BLaER1 treated with 17β-estradiol and CSF1 and Interleukin-3, amounts not matched to agents 10 nM and 100 nM (cell line): ENCODE data around the gene COL4A1.
A peak's percentile ranks its signal among the peaks of the same experiment; 100 is the strongest.
"Not testable (repeated sequence)": the region's sequence is repeated elsewhere in the genome, so short reads cannot be mapped to it uniquely, and the experiment has no call there.

Experiments
- H3K27ac ChIP-seq, 11 experiments: shearing (Covaris generic); formaldehyde crosslinking; 2 replicates each; pipeline ENCODE4 v1.8.1; 2022
- H3K27me3 ChIP-seq, 11 experiments: shearing (Covaris generic); formaldehyde crosslinking; 2 replicates each; pipeline ENCODE4 v1.8.1; 2022
- H3K36me3 ChIP-seq, 11 experiments: shearing (Covaris generic); formaldehyde crosslinking; 2 replicates each; pipeline ENCODE4 v1.8.1; 2022
- H3K4me1 ChIP-seq, 10 experiments: shearing (Covaris generic); formaldehyde crosslinking; 2 replicates each; pipeline ENCODE4 v1.8.1; 2022
- H3K4me2 ChIP-seq, 11 experiments: shearing (Covaris generic); formaldehyde crosslinking; 2 replicates each; pipeline ENCODE4 v1.8.1; 2022
- H3K4me3 ChIP-seq, 10 experiments: shearing (Covaris generic); formaldehyde crosslinking; 2 replicates each; pipeline ENCODE4 v1.8.1; 2022
- H3K9ac ChIP-seq, 11 experiments: shearing (Covaris generic); formaldehyde crosslinking; 2 replicates each; pipeline ENCODE4 v1.8.1; 2022
- H3K9me3 ChIP-seq, 11 experiments: shearing (Covaris generic); formaldehyde crosslinking; replicated peaks in 1 of 11; 2 replicates each; pipeline ENCODE4 v1.8.1; 2022
- H4K20me1 ChIP-seq, 11 experiments: shearing (Covaris generic); formaldehyde crosslinking; 2 replicates each; pipeline ENCODE4 v1.8.1; 2022
- Cebpa-rat ChIP-seq, 11 experiments: shearing (Covaris generic); IDR thresholded peaks; 2 replicates each; pipeline ENCODE4 v1.8.1; 2022

The COL4A1 gene

GRCh38 chr13:110320645-110321044 is 13.7 kb upstream of the COL4A1 start:
- Histone ChIP-seq H3K9ac (no peak overlapping the region), H3K36me3 (no peaks in the 10 kb centered on the region), H3K4me1 (peaks cover 15 to 26% (median 19%) of the 10 kb centered on the region in 10 experiments), H3K9me3 (peaks cover 0 to 14% (median 10%) of the 10 kb centered on the region in 11 experiments; a peak in 10 of 22 replicates), H3K27me3 (no peaks in the 10 kb centered on the region), H4K20me1 (no peaks in the 10 kb centered on the region; a peak in 1 of 22 replicates), H3K27ac (no peak overlapping the region), H3K4me2 (peak overlapping the region; percentile 63 to 92 (median 78); a peak in 19 of 22 replicates), H3K4me3 (no peak overlapping the region; a peak in 1 of 20 replicates)
- TF ChIP-seq Cebpa-rat (IDR thresholded peaks at IDR 0.05): no peak

DNA sequence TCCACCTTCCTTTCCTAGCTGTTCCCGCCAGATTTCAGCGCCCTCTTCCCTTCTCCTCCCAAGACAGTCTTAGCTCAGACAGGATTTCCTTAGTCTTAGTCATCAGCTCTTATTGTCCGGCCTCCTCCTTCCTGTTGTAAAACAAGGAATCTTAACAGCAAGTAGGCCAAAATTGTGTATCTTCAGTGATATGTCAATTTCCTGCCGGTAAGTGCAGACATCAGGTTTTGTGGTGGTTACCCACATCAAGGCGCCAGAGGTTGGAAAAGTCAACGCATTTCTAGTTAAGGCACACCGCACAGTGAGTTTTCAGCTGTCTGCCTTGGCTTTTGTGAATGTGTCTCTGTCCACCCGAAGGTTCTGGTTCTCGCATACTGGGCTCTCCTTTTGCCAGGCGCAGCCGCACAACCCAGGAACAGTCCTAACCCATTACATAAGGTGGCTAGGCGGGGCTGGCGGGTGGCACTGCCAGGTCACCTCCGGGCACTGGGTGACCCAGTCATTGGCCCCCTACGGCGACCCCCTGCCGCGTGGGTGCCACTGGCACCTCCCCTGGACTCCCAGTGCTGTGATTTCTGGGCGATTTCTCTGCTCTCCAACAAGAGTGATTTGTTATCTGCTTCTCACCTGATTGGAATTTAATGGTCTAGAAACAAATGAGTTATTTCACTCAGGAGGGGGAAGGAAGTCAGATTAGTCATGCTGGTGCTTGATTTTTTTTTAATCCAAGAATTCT is 13.0 kb upstream of the COL4A1 start:
- H3K9me3 ChIP-seq: peaks cover 0 to 14% (median 10%) of the 10 kb centered on the region in 11 experiments; a peak in 10 of 22 replicates
- H3K36me3 ChIP-seq: no peaks in the 10 kb centered on the region
- peak overlapping the region in 2 of 10 experiments; percentile 40 to 42; a peak in 4 of 20 replicates for H3K4me3 ChIP-seq
- H3K4me2 ChIP-seq: peak overlapping the region; percentile 63 to 92 (median 78)
- peaks cover 0 to 2% (median 0%) of the 10 kb centered on the region in 11 experiments; a peak in 1 of 22 replicates for H3K27me3 ChIP-seq
- TF ChIP-seq Cebpa-rat (IDR thresholded peaks at IDR 0.05): no peak
- peaks cover 15 to 26% (median 19%) of the 10 kb centered on the region in 10 experiments for H3K4me1 ChIP-seq
- H4K20me1 ChIP-seq: no peaks in the 10 kb centered on the region; a peak in 1 of 22 replicates
- H3K9ac ChIP-seq: no peak overlapping the region
- peak overlapping the region in 2 of 11 experiments; percentile 9 to 11; a peak in 2 of 22 replicates for H3K27ac ChIP-seq

- H3K4me3 ChIP-seq: peak overlapping the region in 2 of 10 experiments; percentile 40 to 42; a peak in 4 of 20 replicates
- 0 out of 22 replicates have a peak overlapping the region, but pooled peaks of 2 of the 11 experiments have one; percentile 9 to 11 for H3K27ac ChIP-seq
Observed at GRCh38 chr13:110319397-110319773, 12.4 kb upstream of the COL4A1 start.

DNA sequence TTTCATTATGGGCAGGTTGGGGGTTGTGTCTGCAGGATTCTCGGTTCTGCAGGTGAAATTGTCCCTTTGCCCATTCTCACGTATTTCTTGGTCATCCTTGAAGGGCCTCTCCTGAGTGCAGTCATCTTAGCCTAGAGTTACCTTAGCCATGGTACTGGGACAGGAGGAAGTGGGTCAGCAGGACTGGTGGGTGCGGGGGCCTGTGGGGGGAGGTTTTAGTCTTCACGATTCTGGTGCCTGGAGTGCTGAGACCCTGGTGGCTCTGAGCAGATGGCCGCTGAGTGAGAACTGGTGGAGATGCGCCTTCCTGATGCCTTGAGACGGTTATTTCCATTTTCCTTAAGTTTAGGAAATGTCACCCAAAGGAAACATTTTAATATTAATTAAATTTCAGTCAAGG is 12.0 kb upstream of the COL4A1 start:
- Histone ChIP-seq H3K9ac (no peak overlapping the region), H3K4me1 (peaks cover 15 to 26% (median 19%) of the 10 kb centered on the region in 10 experiments), H3K27me3 (peaks cover 0 to 11% (median 4%) of the 10 kb centered on the region in 11 experiments; a peak in 8 of 22 replicates), H4K20me1 (no peaks in the 10 kb centered on the region; a peak in 1 of 22 replicates), H3K4me2 (peak overlapping the region; percentile 29 to 92 (median 78); a peak in 17 of 22 replicates), H3K27ac (no peak overlapping the region), H3K4me3 (no peak overlapping the region), H3K36me3 (no peaks in the 10 kb centered on the region), H3K9me3 (peaks cover 0 to 14% (median 10%) of the 10 kb centered on the region in 11 experiments; a peak in 10 of 22 replicates)
- no peak for TF ChIP-seq Cebpa-rat (IDR thresholded peaks at IDR 0.05)

More at GRCh38 chr13:110319397-110319773, 12.4 kb upstream of the COL4A1 start:
- H3K4me1 ChIP-seq: peaks cover 15 to 26% (median 19%) of the 10 kb centered on the region in 10 experiments
- no peak overlapping the region for H3K9ac ChIP-seq
- no peaks in the 10 kb centered on the region for H3K36me3 ChIP-seq
- no peaks in the 10 kb centered on the region; a peak in 1 of 22 replicates for H4K20me1 ChIP-seq
- peak overlapping the region; percentile 63 to 92 (median 78) for H3K4me2 ChIP-seq
- H3K27me3 ChIP-seq: peaks cover 0 to 7% (median 0%) of the 10 kb centered on the region in 11 experiments; a peak in 7 of 22 replicates
- H3K9me3 ChIP-seq: peaks cover 0 to 14% (median 10%) of the 10 kb centered on the region in 11 experiments; a peak in 10 of 22 replicates
- TF ChIP-seq Cebpa-rat (IDR thresholded peaks at IDR 0.05): no peak

DNA sequence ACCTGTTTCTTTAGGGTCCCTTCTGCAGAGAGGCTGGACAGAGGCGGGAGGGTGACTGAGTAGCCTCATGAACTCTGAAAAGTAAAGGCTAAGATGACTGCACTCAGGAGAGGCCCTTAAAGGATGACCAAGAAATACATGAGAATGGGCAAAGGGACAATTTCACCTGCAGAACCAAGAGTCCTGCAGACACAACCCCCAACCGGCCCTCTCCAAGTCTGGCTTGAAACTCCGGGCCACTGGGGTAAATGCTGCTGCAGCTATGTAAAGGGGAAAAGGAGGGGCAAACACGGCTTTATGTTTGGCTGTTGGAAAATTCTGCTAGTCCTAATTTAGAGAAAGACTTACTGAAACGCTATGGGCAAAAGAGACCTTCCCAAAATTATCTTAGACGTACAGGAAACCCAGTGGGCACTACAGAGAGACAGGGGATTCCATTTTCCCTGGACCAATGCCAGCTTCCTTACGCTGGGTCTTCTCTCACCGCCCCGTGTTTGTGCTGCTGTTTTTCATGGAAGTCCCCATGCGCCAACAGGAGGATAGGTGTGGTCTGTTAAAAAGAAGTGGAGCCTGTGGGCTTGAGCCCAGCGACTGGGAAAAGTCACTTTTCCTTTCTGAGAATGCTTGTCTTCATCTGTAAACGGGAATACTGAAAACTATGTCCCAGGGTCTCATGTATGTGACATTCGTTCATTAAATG is 10.7 kb upstream of the COL4A1 start:
- H3K4me2 ChIP-seq: no peak overlapping the region
- H3K27ac ChIP-seq: no peak overlapping the region
- no peaks in the 10 kb centered on the region; a peak in 1 of 22 replicates for H4K20me1 ChIP-seq

GRCh38 chr13:110317093-110317492 is 10.1 kb upstream of the COL4A1 start:
- Histone ChIP-seq H3K4me2 (no peak overlapping the region), H3K27ac (no peak overlapping the region), H3K9me3 (peaks cover 0 to 9% (median 6%) of the 10 kb centered on the region in 11 experiments; a peak in 10 of 22 replicates), H3K27me3 (peaks cover 7 to 22% (median 16%) of the 10 kb centered on the region in 11 experiments), H3K36me3 (no peaks in the 10 kb centered on the region), H3K4me3 (no peak overlapping the region), H3K9ac (no peak overlapping the region), H3K4me1 (peaks cover 15 to 26% (median 19%) of the 10 kb centered on the region in 10 experiments), H4K20me1 (no peaks in the 10 kb centered on the region; a peak in 1 of 22 replicates)
- no peak for TF ChIP-seq Cebpa-rat (IDR thresholded peaks at IDR 0.05)

More for the DNA sequence above, 10.7 kb upstream of the COL4A1 start:
- TF ChIP-seq Cebpa-rat (IDR thresholded peaks at IDR 0.05): no peak
- Histone ChIP-seq H3K36me3 (no peaks in the 10 kb centered on the region), H3K9me3 (peaks cover 0 to 14% (median 10%) of the 10 kb centered on the region in 11 experiments; a peak in 10 of 22 replicates), H3K9ac (no peak overlapping the region), H3K4me1 (peaks cover 15 to 26% (median 19%) of the 10 kb centered on the region in 10 experiments), H3K27me3 (peaks cover 1 to 17% (median 10%) of the 10 kb centered on the region in 11 experiments; a peak in 20 of 22 replicates), H3K4me3 (no peak overlapping the region)

DNA sequence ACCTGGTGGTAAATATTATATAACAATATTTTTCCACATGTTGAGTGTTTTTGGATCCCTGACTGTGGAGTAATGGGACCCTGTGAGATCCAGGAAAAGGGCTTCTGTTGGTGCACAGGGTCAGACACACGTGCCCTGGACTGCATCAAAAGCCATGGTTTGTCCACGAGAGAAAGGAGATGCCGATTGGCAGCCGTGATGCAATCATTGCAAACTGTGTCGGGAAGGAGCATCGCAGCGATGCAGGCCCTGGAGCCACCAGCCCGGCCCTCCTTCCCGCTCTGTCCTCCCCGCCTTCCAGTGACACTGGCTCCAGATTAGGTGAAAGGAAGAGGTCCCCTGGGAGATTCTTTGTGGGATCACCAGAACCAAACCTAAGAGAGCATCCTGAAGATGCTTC is 9.2 kb upstream of the COL4A1 start:
- TF ChIP-seq Cebpa-rat (IDR thresholded peaks at IDR 0.05): no peak; a peak in 1 of 22 replicates
- Histone ChIP-seq H4K20me1 (no peaks in the 10 kb centered on the region; a peak in 1 of 22 replicates), H3K9me3 (no peaks in the 10 kb centered on the region), H3K9ac (no peak overlapping the region), H3K4me3 (no peak overlapping the region), H3K36me3 (no peaks in the 10 kb centered on the region), H3K27me3 (peaks cover 16 to 31% (median 25%) of the 10 kb centered on the region in 11 experiments), H3K4me1 (peaks cover 15 to 26% (median 19%) of the 10 kb centered on the region in 10 experiments), H3K27ac (no peak overlapping the region), H3K4me2 (no peak overlapping the region)

DNA sequence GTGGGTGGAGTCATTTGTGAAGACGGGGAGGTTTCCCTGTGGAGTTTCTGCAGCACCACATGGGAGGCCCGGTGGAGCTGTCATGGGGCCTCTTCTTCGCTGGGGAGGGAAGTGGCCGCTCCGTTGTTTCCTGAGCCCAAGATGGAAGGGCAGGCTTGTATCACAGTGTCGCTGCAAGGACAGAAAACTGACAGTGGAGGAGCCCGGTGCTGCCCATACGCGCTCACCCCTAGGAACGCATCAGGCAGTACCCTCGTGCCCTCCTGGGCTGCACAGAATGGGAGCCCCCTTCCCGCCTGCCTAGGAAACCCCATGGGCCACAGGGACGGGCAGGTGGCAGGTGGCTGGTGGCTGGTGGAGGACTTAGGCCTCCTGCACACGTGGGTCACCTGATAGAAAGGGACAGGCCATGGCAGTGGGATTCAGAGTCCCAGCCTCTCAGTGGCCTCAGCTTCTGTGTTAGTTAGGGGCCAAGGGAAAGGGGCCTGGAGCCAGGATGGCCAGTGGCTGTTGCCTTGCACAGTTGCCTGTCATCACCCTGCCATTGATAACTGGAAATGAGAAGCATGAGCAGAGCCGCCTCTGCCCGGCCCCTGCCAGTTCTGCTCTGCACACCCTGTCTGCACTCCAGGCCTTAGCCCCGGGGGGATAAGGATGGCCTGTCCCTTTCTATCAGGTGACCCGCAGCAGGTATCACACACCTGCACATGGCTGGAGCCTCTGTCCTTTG is 7.7 kb upstream of the COL4A1 start:
- no peaks in the 10 kb centered on the region; a peak in 1 of 22 replicates for H4K20me1 ChIP-seq
- no peaks in the 10 kb centered on the region for H3K9me3 ChIP-seq
- H3K4me2 ChIP-seq: no peak overlapping the region
- H3K27me3 ChIP-seq: peaks cover 31 to 46% (median 40%) of the 10 kb centered on the region in 11 experiments
- peaks cover 5 to 14% (median 10%) of the 10 kb centered on the region in 10 experiments for H3K4me1 ChIP-seq
- no peaks in the 10 kb centered on the region for H3K36me3 ChIP-seq
- no peak for TF ChIP-seq Cebpa-rat (IDR thresholded peaks at IDR 0.05)
- no peak overlapping the region for H3K9ac ChIP-seq
- no peak overlapping the region for H3K27ac ChIP-seq
- H3K4me3 ChIP-seq: no peak overlapping the region

DNA sequence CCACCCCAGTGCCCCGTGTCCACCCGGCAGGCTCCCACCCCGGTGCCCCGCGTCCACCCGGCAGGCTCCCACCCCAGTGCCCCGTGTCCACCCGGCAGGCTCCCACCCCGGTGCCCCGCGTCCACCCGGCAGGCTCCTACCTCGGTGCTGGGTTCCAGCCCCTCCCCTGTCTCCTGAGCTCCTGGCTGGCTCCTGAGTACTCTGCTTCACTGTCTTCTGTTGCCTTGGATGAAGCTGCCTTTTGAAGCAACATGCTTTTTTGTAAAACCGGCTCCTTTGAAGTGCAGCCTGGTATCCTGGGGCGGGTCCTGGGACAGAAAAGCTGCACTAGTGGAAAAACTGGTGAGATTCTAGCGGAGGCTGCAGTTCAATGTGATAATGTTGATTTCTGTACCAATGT is 6.8 kb upstream of the COL4A1 start:
- not testable (repeated sequence) for H3K4me1 ChIP-seq, H3K27ac ChIP-seq, H4K20me1 ChIP-seq, H3K9me3 ChIP-seq, H3K36me3 ChIP-seq, H3K4me2 ChIP-seq, H3K4me3 ChIP-seq, H3K9ac ChIP-seq
- H3K27me3 ChIP-seq: peaks cover 40 to 56% (median 49%) of the 10 kb centered on the region in 11 experiments

DNA sequence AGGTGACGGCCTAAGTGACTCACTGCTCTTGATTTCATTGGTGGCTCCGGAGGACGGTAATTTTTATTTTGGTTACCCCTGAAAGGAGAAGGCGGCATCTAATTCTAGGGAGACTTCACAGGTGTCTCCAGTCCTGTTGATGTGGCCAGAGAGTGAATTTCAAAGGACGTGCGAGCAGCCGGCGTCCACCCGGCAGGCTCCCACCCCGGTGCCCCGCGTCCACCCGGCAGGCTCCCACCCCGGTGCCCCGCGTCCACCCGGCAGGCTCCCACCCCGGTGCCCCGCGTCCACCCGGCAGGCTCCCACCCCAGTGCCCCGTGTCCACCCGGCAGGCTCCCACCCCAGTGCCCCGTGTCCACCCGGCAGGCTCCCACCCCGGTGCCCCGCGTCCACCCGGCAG is 6.3 kb upstream of the COL4A1 start:
- H3K27ac ChIP-seq, H3K4me3 ChIP-seq, H3K9me3 ChIP-seq, H4K20me1 ChIP-seq, H3K36me3 ChIP-seq, H3K9ac ChIP-seq, H3K4me2 ChIP-seq, H3K4me1 ChIP-seq: not testable (repeated sequence)
- H3K27me3 ChIP-seq: peaks cover 45 to 60% (median 54%) of the 10 kb centered on the region in 11 experiments
